ENCODE results near the gene ADH1C. TPM values are rescaled to one million over a fixed set of nuclear protein-coding genes. Genes with fewer than 3 reads are reported as not detected.

ADH1C gene
- total RNA-seq, 1 experiment from 2014 or later: not detected

DNA sequence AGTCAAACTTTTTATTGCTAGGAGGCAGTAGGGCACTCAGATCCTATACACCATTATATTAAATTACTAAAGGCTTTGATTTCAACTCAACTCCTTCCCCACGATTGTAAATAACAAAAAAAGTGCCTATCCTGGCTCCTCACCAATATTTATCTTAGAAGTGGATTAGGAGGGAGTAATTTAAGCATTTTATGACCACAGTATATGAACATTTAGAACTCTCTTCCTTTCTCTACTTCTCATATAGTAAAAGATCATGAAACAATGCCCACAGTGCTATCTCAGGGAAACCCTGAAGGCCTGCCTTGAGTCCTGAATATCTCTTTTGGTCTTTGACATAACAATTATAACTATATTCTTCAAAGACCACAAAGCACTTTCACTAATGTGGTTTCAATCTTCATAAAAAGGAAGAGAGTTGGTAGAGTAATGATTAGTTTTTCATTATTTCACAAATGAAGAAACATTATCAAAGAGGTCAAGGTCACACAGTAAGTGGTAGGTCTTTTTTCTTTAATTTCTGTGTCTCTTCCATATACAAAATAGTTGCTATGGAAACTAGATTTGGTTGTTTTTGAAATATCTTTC is 29.1 kb upstream of the ADH1C start:
- TF ChIP-seq, protein P1, sequence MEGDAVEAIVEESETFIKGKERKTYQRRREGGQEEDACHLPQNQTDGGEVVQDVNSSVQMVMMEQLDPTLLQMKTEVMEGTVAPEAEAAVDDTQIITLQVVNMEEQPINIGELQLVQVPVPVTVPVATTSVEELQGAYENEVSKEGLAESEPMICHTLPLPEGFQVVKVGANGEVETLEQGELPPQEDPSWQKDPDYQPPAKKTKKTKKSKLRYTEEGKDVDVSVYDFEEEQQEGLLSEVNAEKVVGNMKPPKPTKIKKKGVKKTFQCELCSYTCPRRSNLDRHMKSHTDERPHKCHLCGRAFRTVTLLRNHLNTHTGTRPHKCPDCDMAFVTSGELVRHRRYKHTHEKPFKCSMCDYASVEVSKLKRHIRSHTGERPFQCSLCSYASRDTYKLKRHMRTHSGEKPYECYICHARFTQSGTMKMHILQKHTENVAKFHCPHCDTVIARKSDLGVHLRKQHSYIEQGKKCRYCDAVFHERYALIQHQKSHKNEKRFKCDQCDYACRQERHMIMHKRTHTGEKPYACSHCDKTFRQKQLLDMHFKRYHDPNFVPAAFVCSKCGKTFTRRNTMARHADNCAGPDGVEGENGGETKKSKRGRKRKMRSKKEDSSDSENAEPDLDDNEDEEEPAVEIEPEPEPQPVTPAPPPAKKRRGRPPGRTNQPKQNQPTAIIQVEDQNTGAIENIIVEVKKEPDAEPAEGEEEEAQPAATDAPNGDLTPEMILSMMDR (conservative IDR thresholded peaks at IDR 0.05): no peak
- H2BK20ac ChIP-seq (ENCODE audit: low read depth, low read length, poor library complexity, severe bottlenecking): no peak overlapping the region
- Mint-ChIP-seq H3K27ac (no peak overlapping the region), H3K4me3 (no peak overlapping the region), H3K9me3 (no peaks in the 10 kb centered on the region), H3K36me3 (ENCODE audit: insufficient read depth in 1 of 3, low read depth in 3 of 3) (no peaks in the 10 kb centered on the region), H3K4me1 (no peaks in the 10 kb centered on the region; a peak in 1 of 4 replicates), H3K27me3 (ENCODE audit: low read depth) (no peaks in the 10 kb centered on the region)
- no peak overlapping the region for H2BK5ac ChIP-seq (ENCODE audit: insufficient read length, low read length)
- no peak overlapping the region for H4K91ac ChIP-seq (ENCODE audit: insufficient read length, low read depth, low read length)
- H3K9me3 ChIP-seq (ENCODE audit: control insufficient read depth, low read depth, low read length): no peaks in the 10 kb centered on the region
- no peak overlapping the region for H3K4ac ChIP-seq (ENCODE audit: low read depth, low read length)
- no peak overlapping the region for H3T11ph ChIP-seq (ENCODE audit: low read length)
- H4K8ac ChIP-seq (replicated peaks; ENCODE audit: insufficient read length, low read depth, low read length): no peak overlapping the region
- H2AFZ ChIP-seq (ENCODE audit: low read length): no peak overlapping the region
- H3K4me1 ChIP-seq (ENCODE audit: insufficient read depth, low read length): no peaks in the 10 kb centered on the region
- no peak overlapping the region for H3K9ac ChIP-seq (ENCODE audit: extremely low read depth, insufficient read length, low read length)
- H4K20me1 ChIP-seq (ENCODE audit: control insufficient read depth, insufficient read depth, insufficient read length): no peaks in the 10 kb centered on the region
- no peak overlapping the region for H2BK12ac ChIP-seq (ENCODE audit: insufficient read length, low read depth, low read length)
- no peak overlapping the region for H3K27ac ChIP-seq (ENCODE audit: insufficient read length, low read depth, low read length)
- no peak overlapping the region for H2BK15ac ChIP-seq (ENCODE audit: low read depth, low read length)
- H3K23ac ChIP-seq (ENCODE audit: insufficient read length, low read depth, low read length): no peak overlapping the region
- no peak overlapping the region for H3K18ac ChIP-seq (ENCODE audit: insufficient read length, low read depth, low read length)
- no peak overlapping the region for H3K56ac ChIP-seq (ENCODE audit: insufficient read length, low read depth, low read length)
- H3K79me2 ChIP-seq (ENCODE audit: insufficient read depth, low read length): no peaks in the 10 kb centered on the region
- no peak overlapping the region for H2BK120ac ChIP-seq (ENCODE audit: low read depth, low read length, poor library complexity, severe bottlenecking)
- no peak overlapping the region for H3K4me2 ChIP-seq (ENCODE audit: insufficient read depth, insufficient read length, low read length)
- H2AK5ac ChIP-seq (ENCODE audit: insufficient read length, low read length): no peak overlapping the region
- no CpG with 5 or more reads among the region's 1 CpG for WGBS (ENCODE audit: extremely low coverage, insufficient read length, low lambda C conversion rate)
- H3K14ac ChIP-seq (ENCODE audit: insufficient read depth, low read length): no peak overlapping the region
- H4K5ac ChIP-seq (ENCODE audit: insufficient read length, low read depth, low read length): no peak overlapping the region
- H3K23me2 ChIP-seq (ENCODE audit: insufficient read length, low read depth, low read length, poor library complexity, severe bottlenecking): no peaks in the 10 kb centered on the region
- DNase-seq: no peak
- H3K79me1 ChIP-seq (ENCODE audit: insufficient read depth, low read depth, low read length, poor library complexity, severe bottlenecking): no peaks in the 10 kb centered on the region
- H3K27me3 ChIP-seq (ENCODE audit: insufficient read depth, low read length): no peaks in the 10 kb centered on the region
